CD8-positive, alpha-beta memory T cell (primary cell): ENCODE results near the gene MMP24OS. TPM values are rescaled to one million over a fixed set of nuclear protein-coding genes. Genes with fewer than 3 reads are reported as not detected.
"Not testable (repeated sequence)": the region's sequence is repeated elsewhere in the genome, so short reads cannot be mapped to it uniquely, and the experiment has no call there.

Source experiments
- CTCF ChIA-PET: fragments of 350-600 bp; sonication (Branson Sonifier 250); formaldehyde crosslinking; loops from one replicate; lab custom pipeline; 2021; ENCODE audit warnings: antibody characterized with exemption; lab: Charles Lee
- POLR2A ChIA-PET: fragments of 350-600 bp; sonication (Branson Sonifier 250); formaldehyde crosslinking; loops from one replicate; lab custom pipeline; 2021; ENCODE audit warnings: antibody characterized with exemption; lab: Charles Lee
- DNase-seq, 5 donors: peaks; one replicate each; pipeline versions ENCODE4 v3.0.0 to v3.0.0-alpha.2; 2020 to 2022; ENCODE audit warnings: mixed read lengths in 1 of 5
- H3K27ac ChIP-seq: one replicate; pipeline ENCODE4 v1.7.0; 2013; ENCODE audit warnings: low read depth, mild to moderate bottlenecking, low read length, moderate library complexity
- H3K27me3 ChIP-seq: 2 replicates; pipeline ENCODE4 v1.7.0; 2013; ENCODE audit warnings: low read length, mild to moderate bottlenecking; ENCODE audit not compliant: insufficient read depth, poor library complexity, severe bottlenecking
- H3K36me3 ChIP-seq: 2 replicates; pipeline ENCODE4 v1.7.0; 2013; ENCODE audit warnings: mild to moderate bottlenecking, low read length, moderate library complexity; ENCODE audit not compliant: insufficient read depth
- H3K4me1 ChIP-seq: 2 replicates; pipeline ENCODE4 v1.7.0; 2013; ENCODE audit warnings: mild to moderate bottlenecking, low read length, moderate library complexity; ENCODE audit not compliant: insufficient read depth
- H3K4me3 ChIP-seq: 2 replicates; pipeline ENCODE4 v1.7.0; 2013; ENCODE audit warnings: mild to moderate bottlenecking, low read length
- H3K9me3 ChIP-seq: 2 replicates; pipeline ENCODE4 v1.7.0; 2013; ENCODE audit warnings: mild to moderate bottlenecking, low read length
- H3K27ac Mint-ChIP-seq, 8 donors: one replicate each; pipeline ENCODE4 v1.8.0; 2020 to 2021; ENCODE audit warnings: mixed read lengths in 8 of 8, mild to moderate bottlenecking in 6 of 8, inconsistent platforms in 3 of 8, moderate library complexity in 3 of 8
- H3K27me3 Mint-ChIP-seq, 2 donors: one replicate each; pipeline ENCODE4 v1.8.0; 2020 to 2021; ENCODE audit warnings: mixed read lengths in 2 of 2, mild to moderate bottlenecking in 1 of 2, moderate library complexity in 1 of 2
- H3K36me3 Mint-ChIP-seq, 3 donors: one replicate each; pipeline ENCODE4 v1.8.0; 2020 to 2021; ENCODE audit warnings: mixed read lengths in 3 of 3, inconsistent platforms in 1 of 3, mild to moderate bottlenecking in 1 of 3
- H3K4me1 Mint-ChIP-seq, 3 donors: one replicate each; pipeline ENCODE4 v1.8.0; 2020 to 2021; ENCODE audit warnings: mixed read lengths in 3 of 3, inconsistent platforms in 1 of 3, mild to moderate bottlenecking in 1 of 3
- H3K4me3 Mint-ChIP-seq, 7 donors: one replicate each; pipeline ENCODE4 v1.8.0; 2020 to 2021; ENCODE audit warnings: mixed read lengths in 7 of 7, mild to moderate bottlenecking in 6 of 7, moderate library complexity in 4 of 7, inconsistent platforms in 2 of 7
- H3K9me3 Mint-ChIP-seq, 5 donors: one replicate each; pipeline ENCODE4 v1.8.0; 2020 to 2022; ENCODE audit warnings: mixed read lengths in 5 of 5, mild to moderate bottlenecking in 3 of 5, moderate library complexity in 2 of 5, inconsistent platforms in 1 of 5
- polyA plus RNA-seq: library from polyadenylated mRNA; unstranded; fragments of 300-500 nt; fragmentation: Illumina TruSeq; gene quantifications from one replicate; pipeline ENCODE4 v1.2.3, GENCODE V29; 2021
- total RNA-seq, 2 experiments: library from RNA; stranded (reverse); gene quantifications; one replicate each; pipeline ENCODE4 v1.2.3, GENCODE V29; 2021

Gene MMP24OS
- total and polyA plus RNA-seq, 3 experiments from 2014 or later: 14.0 to 36.6 (median 36.5) TPM

- H3K4me3 Mint-ChIP-seq: no peak overlapping the region
- peaks cover 9 to 26% (median 18%) of the 10 kb centered on the region in 3 donors for H3K4me1 Mint-ChIP-seq
- no peak for DNase-seq
- peak overlapping the region in 2 of 8 donors; percentile 57 to 87 for H3K27ac Mint-ChIP-seq
- H3K9me3 Mint-ChIP-seq: no peaks in the 10 kb centered on the region
- POLR2A ChIA-PET: interaction anchor here (0.9 kb wide), 1 partner anchor 15 kb away, joined by 3 read pairs; no protein-coding TSS in a partner anchor
- Histone ChIP-seq H3K4me1 (no peaks in the 10 kb centered on the region), H3K36me3 (peaks cover 4% of the 10 kb centered on the region), H3K9me3 (no peaks in the 10 kb centered on the region), H3K4me3 (no peak overlapping the region), H3K27me3 (no peaks in the 10 kb centered on the region), H3K27ac (no peak overlapping the region)
- CTCF ChIA-PET: interaction anchor here (1.0 to 2.1 kb wide), 2 partner anchors 37 to 171 kb away, joined by 4 to 8 read pairs; no protein-coding TSS in a partner anchor
- H3K36me3 Mint-ChIP-seq: peaks cover 9 to 70% (median 23%) of the 10 kb centered on the region in 3 donors
- H3K27me3 Mint-ChIP-seq: no peaks in the 10 kb centered on the region
Measured at GRCh38 chr20:35267092-35267491, 10.8 kb downstream of the MMP24OS start.

- Histone ChIP-seq H3K27ac (no peak overlapping the region), H3K4me1 (no peaks in the 10 kb centered on the region), H3K36me3 (peaks cover 4% of the 10 kb centered on the region), H3K4me3 (no peak overlapping the region), H3K27me3 (no peaks in the 10 kb centered on the region), H3K9me3 (no peaks in the 10 kb centered on the region)
- H3K27me3 Mint-ChIP-seq: no peaks in the 10 kb centered on the region
- H3K4me3 Mint-ChIP-seq: no peak overlapping the region
- peaks cover 9 to 22% (median 13%) of the 10 kb centered on the region in 3 donors for H3K4me1 Mint-ChIP-seq
- H3K9me3 Mint-ChIP-seq: no peaks in the 10 kb centered on the region
- H3K27ac Mint-ChIP-seq: peak overlapping the region in 1 of 8 donors; percentile 14
- CTCF ChIA-PET: interaction anchor here (1.1 to 2.3 kb wide), 3 partner anchors 12 to 169 kb away, joined by 3 to 8 read pairs (median 3); no protein-coding TSS in a partner anchor
- POLR2A ChIA-PET: interaction anchor here (0.6 to 1.1 kb wide), 3 partner anchors 13 to 23 kb away, joined by 3 to 9 read pairs (median 3); partner anchors contain the start of genes EIF6 and MMP24OS
- no peak for DNase-seq
- peaks cover 9 to 55% (median 20%) of the 10 kb centered on the region in 3 donors for H3K36me3 Mint-ChIP-seq
Measured at GRCh38 chr20:35264755-35265154, 13.2 kb downstream of the MMP24OS start.

GRCh38 chr20:35263532-35264341 lies 14.2 kb downstream of the MMP24OS start:
- Mint-ChIP-seq H3K27me3 (no peaks in the 10 kb centered on the region), H3K36me3 (peaks cover 9 to 53% (median 16%) of the 10 kb centered on the region in 3 donors), H3K9me3 (no peaks in the 10 kb centered on the region), H3K27ac (peak overlapping the region in 3 of 8 donors; percentile 7 to 52 (median 42)), H3K4me3 (no peak overlapping the region), H3K4me1 (peaks cover 4 to 16% (median 9%) of the 10 kb centered on the region in 3 donors)
- H3K27ac ChIP-seq: no peak overlapping the region
- ChIA-PET CTCF (interaction anchor here (1.1 to 2.3 kb wide), 3 partner anchors 13 to 168 kb away, joined by 3 to 8 read pairs (median 3); no protein-coding TSS in a partner anchor), POLR2A (interaction anchor here (1.1 kb wide), 1 partner anchor 20 kb away, joined by 3 read pairs; the partner anchor contains the start of gene EIF6)
- no peak overlapping the region for H3K4me3 ChIP-seq
- no peaks in the 10 kb centered on the region for H3K27me3 ChIP-seq
- no peaks in the 10 kb centered on the region for H3K4me1 ChIP-seq
- DNase-seq: no peak
- no peaks in the 10 kb centered on the region for H3K9me3 ChIP-seq
- peaks cover 4% of the 10 kb centered on the region for H3K36me3 ChIP-seq

- H3K4me1 ChIP-seq, H3K36me3 ChIP-seq, H3K9me3 Mint-ChIP-seq, H3K27ac ChIP-seq, H3K4me3 ChIP-seq, H3K27me3 ChIP-seq, CTCF ChIA-PET, H3K9me3 ChIP-seq, POLR2A ChIA-PET, H3K27me3 Mint-ChIP-seq, H3K4me3 Mint-ChIP-seq, DNase-seq: not testable (repeated sequence)
- H3K27ac Mint-ChIP-seq: peak overlapping the region in 4 of 8 donors; percentile 17 to 64 (median 48)
- H3K4me1 Mint-ChIP-seq: peaks cover 9 to 16% (median 12%) of the 10 kb centered on the region in 3 donors
- H3K36me3 Mint-ChIP-seq: peaks cover 9 to 51% (median 16%) of the 10 kb centered on the region in 3 donors
Measured at GRCh38 chr20:35262731-35263531, 15.0 kb downstream of the MMP24OS start.

- H3K27me3 Mint-ChIP-seq, H3K36me3 ChIP-seq, H3K4me3 Mint-ChIP-seq, H3K4me3 ChIP-seq, H3K9me3 ChIP-seq, H3K27ac Mint-ChIP-seq, POLR2A ChIA-PET, H3K4me1 ChIP-seq, H3K27me3 ChIP-seq, H3K27ac ChIP-seq, DNase-seq, CTCF ChIA-PET, H3K9me3 Mint-ChIP-seq: not testable (repeated sequence)
- Mint-ChIP-seq H3K36me3 (peaks cover 4 to 46% (median 11%) of the 10 kb centered on the region in 3 donors), H3K4me1 (peaks cover 6 to 13% (median 13%) of the 10 kb centered on the region in 3 donors)
Measured at GRCh38 chr20:35262321-35262720, 15.6 kb downstream of the MMP24OS start.

- Mint-ChIP-seq H3K4me3 (no peak overlapping the region), H3K36me3 (peaks cover 7 to 39% (median 11%) of the 10 kb centered on the region in 3 donors), H3K27me3 (no peaks in the 10 kb centered on the region), H3K4me1 (peaks cover 5 to 17% (median 6%) of the 10 kb centered on the region in 3 donors), H3K9me3 (no peaks in the 10 kb centered on the region), H3K27ac (no peak overlapping the region)
- no peaks in the 10 kb centered on the region for H3K4me1 ChIP-seq
- H3K9me3 ChIP-seq: no peaks in the 10 kb centered on the region
- CTCF ChIA-PET: no interaction called here
- no peak overlapping the region for H3K27ac ChIP-seq
- no peaks in the 10 kb centered on the region for H3K36me3 ChIP-seq
- DNase-seq: no peak
- no peak overlapping the region for H3K4me3 ChIP-seq
- POLR2A ChIA-PET: no interaction called here
- H3K27me3 ChIP-seq: no peaks in the 10 kb centered on the region
Measured at GRCh38 chr20:35260426-35260825, 17.5 kb downstream of the MMP24OS start.

GRCh38 chr20:35257175-35257909 lies 20.6 kb downstream of the MMP24OS start:
- Histone ChIP-seq H3K4me3 (no peak overlapping the region), H3K36me3 (no peaks in the 10 kb centered on the region), H3K27ac (no peak overlapping the region), H3K9me3 (no peaks in the 10 kb centered on the region), H3K27me3 (no peaks in the 10 kb centered on the region), H3K4me1 (peaks cover 3% of the 10 kb centered on the region)
- H3K4me1 Mint-ChIP-seq: peaks cover 10 to 21% (median 10%) of the 10 kb centered on the region in 3 donors
- H3K9me3 Mint-ChIP-seq: no peaks in the 10 kb centered on the region
- peak overlapping the region in 3 of 8 donors; percentile 46 to 81 (median 66) for H3K27ac Mint-ChIP-seq
- H3K36me3 Mint-ChIP-seq: peaks cover 7 to 31% (median 8%) of the 10 kb centered on the region in 3 donors
- peak overlapping the region in 1 of 7 donors; percentile 19 for H3K4me3 Mint-ChIP-seq
- ChIA-PET POLR2A (interaction anchor here (0.5 kb wide), 1 partner anchor 95 kb away, joined by 3 read pairs; no protein-coding TSS in a partner anchor), CTCF (interaction anchor here (1.0 kb wide), 1 partner anchor 12 kb away, joined by 3 read pairs; no protein-coding TSS in a partner anchor)
- H3K27me3 Mint-ChIP-seq: peaks cover 0 to 1% of the 10 kb centered on the region in 2 donors
- DNase-seq: no peak
